ENCODE measurements around the gene YTHDF1. TPM values are rescaled to one million over a fixed set of nuclear protein-coding genes. Genes with fewer than 3 reads are reported as not detected.

YTHDF1 gene
- total RNA-seq, 6 donors from 2014 or later = 29.3 to 42.1 (median 31.6) TPM

- Histone ChIP-seq H3K36me3 (no peaks in the 10 kb centered on the region), H3K9me3 (peaks cover 5 to 16% (median 11%) of the 10 kb centered on the region in 4 donors), H3K27ac (no peak overlapping the region), H3K27me3 (peaks cover 0 to 7% (median 0%) of the 10 kb centered on the region in 4 donors), H3K4me1 (no peaks in the 10 kb centered on the region), H3K4me3 (no peak overlapping the region)
- WGBS, 2 donors = 88 to 96% methylated on average over 4 to 11 of the region's 11 CpGs
- ATAC-seq (ENCODE audit: low FRiP score in 2 of 2) = no peak
- no peak for DNase-seq
- TF ChIP-seq EP300 (IDR thresholded peaks at IDR 0.05) (no peak), POLR2A (IDR thresholded peaks at IDR 0.05) (no peak), POLR2AphosphoS5 (IDR thresholded peaks at IDR 0.05) (no peak), CTCF (IDR thresholded peaks at IDR 0.05) (no peak)
Observed at GRCh38 chr20:63148696-63149095, 67.2 kb downstream of the YTHDF1 start.

- 59 to 82% methylated on average over 2 of the region's 2 CpGs for WGBS, 2 donors
- no peak for TF ChIP-seq POLR2AphosphoS5 (IDR thresholded peaks at IDR 0.05)
- no peak for TF ChIP-seq POLR2A (IDR thresholded peaks at IDR 0.05)
- TF ChIP-seq CTCF (IDR thresholded peaks at IDR 0.05) = no peak
- TF ChIP-seq EP300 (IDR thresholded peaks at IDR 0.05) = no peak
- H3K36me3 ChIP-seq = no peaks in the 10 kb centered on the region
- H3K27ac ChIP-seq = no peak overlapping the region
- ATAC-seq (ENCODE audit: low FRiP score in 2 of 2) (no peak), DNase-seq (no peak)
- no peak overlapping the region for H3K4me3 ChIP-seq
- H3K4me1 ChIP-seq = no peaks in the 10 kb centered on the region
- H3K9me3 ChIP-seq = peaks cover 5 to 16% (median 11%) of the 10 kb centered on the region in 4 donors
- H3K27me3 ChIP-seq = peaks cover 0 to 7% (median 0%) of the 10 kb centered on the region in 4 donors
Observed at GRCh38 chr20:63147532-63147931, 68.4 kb downstream of the YTHDF1 start.

Small RNA genes within 50 kb of the gene (small RNA-seq; reads per million reads assigned to genes)
- 0 reads per million in 4 donors for gene MIR124-3
- gene MIR3196 = 0 reads per million in 4 donors

Other genes starting within 250 kb of the YTHDF1 start
- gene BHLHE23, start 209.2 kb downstream of the YTHDF1 start, total RNA-seq = not detected
- gene BIRC7, start 19.8 kb upstream of the YTHDF1 start, total RNA-seq = 10 to 100 TPM in 1 of 6 donors, 1 to 10 TPM in 3, not detected in 2; 1.3 to 15.0 (median 2.8) TPM
- gene NKAIN4, start 38.3 kb upstream of the YTHDF1 start, total RNA-seq = under 1 TPM in 1 of 6 donors, not detected in 5; 0.17 TPM
- 100 to 1,000 TPM in 2 of 6 donors, 10 to 100 TPM in 4; 39.8 to 169 (median 84.7) TPM for gene ARFGAP1, start 56.7 kb upstream of the YTHDF1 start, total RNA-seq
- gene COL20A1, start 77.1 kb upstream of the YTHDF1 start, total RNA-seq = under 1 TPM in 1 of 6 donors, not detected in 5; 0.03 TPM
- gene CHRNA4, start 145.2 kb upstream of the YTHDF1 start, total RNA-seq = under 1 TPM in 1 of 6 donors, not detected in 5; 0.10 TPM

Measured in upper lobe of left lung (tissue), 6 donors.